ENCODE measurements around the gene PLK1. TPM values are rescaled to one million over a fixed set of nuclear protein-coding genes. Genes with fewer than 3 reads are reported as not detected.

The PLK1 gene
- 1 to 10 TPM; 1.1 to 9.0 (median 3.1) TPM for total RNA-seq

DNA sequence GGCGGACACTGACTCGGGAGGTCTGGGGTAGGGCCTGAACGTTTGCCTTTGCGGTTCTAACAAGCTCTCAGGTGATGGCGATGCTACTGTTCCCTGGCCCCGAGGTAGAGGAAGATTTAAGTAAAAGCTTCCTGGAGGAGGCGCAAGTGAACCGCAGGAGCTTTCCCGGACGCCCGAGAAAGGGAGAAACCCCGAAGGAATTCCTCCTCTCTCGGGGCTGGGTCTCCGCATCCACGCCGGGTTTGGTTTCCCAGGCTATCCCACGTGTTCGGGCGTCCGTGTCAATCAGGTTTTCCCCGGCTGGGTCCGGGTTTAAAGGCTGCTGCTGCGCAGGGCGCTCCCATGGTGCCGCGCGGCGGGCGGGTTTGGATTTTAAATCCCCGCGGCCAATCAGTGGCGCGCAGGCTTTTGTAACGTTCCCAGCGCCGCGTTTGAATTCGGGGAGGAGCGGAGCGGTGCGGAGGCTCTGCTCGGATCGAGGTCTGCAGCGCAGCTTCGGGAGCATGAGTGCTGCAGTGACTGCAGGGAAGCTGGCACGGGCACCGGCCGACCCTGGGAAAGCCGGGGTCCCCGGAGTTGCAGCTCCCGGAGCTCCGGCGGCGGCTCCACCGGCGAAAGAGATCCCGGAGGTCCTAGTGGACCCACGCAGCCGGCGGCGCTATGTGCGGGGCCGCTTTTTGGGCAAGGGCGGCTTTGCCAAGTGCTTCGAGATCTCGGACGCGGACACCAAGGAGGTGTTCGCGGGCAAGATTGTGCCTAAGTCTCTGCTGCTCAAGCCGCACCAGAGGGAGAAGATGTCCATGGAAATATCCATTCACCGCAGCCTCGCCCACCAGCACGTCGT is at the start of gene PLK1:
Gene PLK1, plus strand, starts transcription at position 460 of the 844 bp plus-strand sequence. Its CDS starts 44 bp downstream, at position 504.
- TF ChIP-seq, protein P1, sequence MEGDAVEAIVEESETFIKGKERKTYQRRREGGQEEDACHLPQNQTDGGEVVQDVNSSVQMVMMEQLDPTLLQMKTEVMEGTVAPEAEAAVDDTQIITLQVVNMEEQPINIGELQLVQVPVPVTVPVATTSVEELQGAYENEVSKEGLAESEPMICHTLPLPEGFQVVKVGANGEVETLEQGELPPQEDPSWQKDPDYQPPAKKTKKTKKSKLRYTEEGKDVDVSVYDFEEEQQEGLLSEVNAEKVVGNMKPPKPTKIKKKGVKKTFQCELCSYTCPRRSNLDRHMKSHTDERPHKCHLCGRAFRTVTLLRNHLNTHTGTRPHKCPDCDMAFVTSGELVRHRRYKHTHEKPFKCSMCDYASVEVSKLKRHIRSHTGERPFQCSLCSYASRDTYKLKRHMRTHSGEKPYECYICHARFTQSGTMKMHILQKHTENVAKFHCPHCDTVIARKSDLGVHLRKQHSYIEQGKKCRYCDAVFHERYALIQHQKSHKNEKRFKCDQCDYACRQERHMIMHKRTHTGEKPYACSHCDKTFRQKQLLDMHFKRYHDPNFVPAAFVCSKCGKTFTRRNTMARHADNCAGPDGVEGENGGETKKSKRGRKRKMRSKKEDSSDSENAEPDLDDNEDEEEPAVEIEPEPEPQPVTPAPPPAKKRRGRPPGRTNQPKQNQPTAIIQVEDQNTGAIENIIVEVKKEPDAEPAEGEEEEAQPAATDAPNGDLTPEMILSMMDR (IDR thresholded peaks at IDR 0.05; ENCODE audit: low read depth), result no peak

- TF ChIP-seq, protein P1 (IDR thresholded peaks at IDR 0.05; ENCODE audit: low read depth), result no peak
Observed at GRCh38 chr16:23629516-23629915, 49.2 kb upstream of the PLK1 start.

DNA sequence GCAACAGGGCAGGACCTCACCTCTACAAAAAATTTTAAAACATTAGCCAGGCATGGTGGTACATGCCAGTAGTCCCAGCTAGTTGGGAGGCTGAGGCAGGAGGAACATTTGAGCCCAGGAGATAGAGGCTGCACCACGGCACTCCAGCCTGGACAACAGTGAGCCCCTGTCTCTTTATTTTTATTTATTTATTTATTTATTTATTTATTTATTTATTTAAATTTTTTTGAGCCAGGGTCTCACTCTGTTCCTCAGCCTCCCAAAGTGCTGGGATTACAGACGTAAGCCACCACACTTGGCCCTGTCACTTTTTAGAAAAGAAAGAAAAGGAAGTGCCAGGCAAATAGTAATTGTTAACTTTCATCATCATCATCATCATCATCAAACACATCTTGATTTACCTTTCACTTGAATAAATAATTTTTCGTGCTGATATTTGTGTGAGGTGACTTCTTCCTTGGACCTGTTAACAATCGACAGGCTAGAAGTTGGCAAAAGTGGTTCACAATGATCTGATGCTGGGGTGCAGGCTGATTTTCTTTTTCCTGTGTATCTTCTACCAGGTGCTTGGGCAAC is 44.1 kb upstream of the PLK1 start:
- TF ChIP-seq, protein P1 (IDR thresholded peaks at IDR 0.05; ENCODE audit: low read depth), result no peak

GRCh38 chr16:23635958-23636357 is 42.7 kb upstream of the PLK1 start:
- TF ChIP-seq, protein P1 (IDR thresholded peaks at IDR 0.05; ENCODE audit: low read depth), result no peak

DNA sequence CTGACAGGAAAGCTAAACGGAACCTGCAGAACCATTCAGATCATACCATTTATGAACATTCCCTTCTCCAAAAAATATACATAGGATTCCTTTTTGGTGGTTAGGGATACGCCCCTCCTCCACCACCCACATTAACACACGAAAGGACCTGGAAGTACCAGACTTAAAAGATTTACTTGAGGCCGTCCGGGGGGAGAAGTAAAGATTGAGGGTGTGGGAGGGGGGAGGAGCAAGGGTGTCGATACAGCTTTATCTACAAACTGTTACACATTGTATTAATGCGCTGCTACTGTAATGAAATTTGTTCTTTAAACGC is 38.1 kb upstream of the PLK1 start:
- TF ChIP-seq, protein P1 (IDR thresholded peaks at IDR 0.05; ENCODE audit: low read depth), result no peak

GRCh38 chr16:23640931-23641765 is 37.5 kb upstream of the PLK1 start, which contains the start of the genes DCTN5 and PALB2:
TSS of gene DCTN5 (plus strand) at chr16:23641466. CDS start at chr16:23641543, 77 bp downstream.
TSS of gene PALB2 (minus strand) at chr16:23641310. CDS start at chr16:23641157, 153 bp downstream.
- TF ChIP-seq, protein P1 (IDR thresholded peaks at IDR 0.05; ENCODE audit: low read depth), result no peak
